GM21825 (cell line): Measurements from ENCODE around the gene VIPR2.
"Not testable (repeated sequence)": the region's sequence is repeated elsewhere in the genome, so short reads cannot be mapped to it uniquely, and the experiment has no call there.

Source experiments
- ATAC-seq: cut with Tn5 transposase; IDR thresholded peaks from one replicate; pipeline ENCODE4 v1.9.1; 2021; ENCODE audit warnings: mild to moderate bottlenecking, moderate library complexity; ENCODE audit not compliant: unreplicated experiment

The VIPR2 gene

DNA sequence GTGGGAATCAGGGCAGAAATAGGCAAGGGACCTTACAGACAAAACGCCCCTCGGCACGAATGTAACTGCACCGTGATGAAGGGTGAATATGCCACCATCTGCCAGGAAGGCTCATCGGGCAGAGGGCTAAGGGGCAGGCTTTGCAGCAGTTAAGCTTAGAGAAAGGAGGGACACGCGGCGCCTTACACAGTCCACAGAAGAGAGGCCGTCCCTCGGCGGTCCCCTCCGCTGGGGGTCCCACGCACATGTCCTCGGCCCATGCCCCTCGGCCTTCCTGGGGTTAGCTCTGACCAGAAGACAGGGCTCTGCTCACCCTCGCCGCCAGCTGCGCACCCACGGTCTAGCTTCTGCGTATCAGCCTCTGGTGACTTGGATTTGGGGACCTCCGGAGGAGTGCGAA is 147.2 kb downstream of the VIPR2 start:
- no peak for ATAC-seq

- no peak for ATAC-seq
Measured at GRCh38 chr7:158997110-158997453, 147.6 kb downstream of the VIPR2 start.

DNA sequence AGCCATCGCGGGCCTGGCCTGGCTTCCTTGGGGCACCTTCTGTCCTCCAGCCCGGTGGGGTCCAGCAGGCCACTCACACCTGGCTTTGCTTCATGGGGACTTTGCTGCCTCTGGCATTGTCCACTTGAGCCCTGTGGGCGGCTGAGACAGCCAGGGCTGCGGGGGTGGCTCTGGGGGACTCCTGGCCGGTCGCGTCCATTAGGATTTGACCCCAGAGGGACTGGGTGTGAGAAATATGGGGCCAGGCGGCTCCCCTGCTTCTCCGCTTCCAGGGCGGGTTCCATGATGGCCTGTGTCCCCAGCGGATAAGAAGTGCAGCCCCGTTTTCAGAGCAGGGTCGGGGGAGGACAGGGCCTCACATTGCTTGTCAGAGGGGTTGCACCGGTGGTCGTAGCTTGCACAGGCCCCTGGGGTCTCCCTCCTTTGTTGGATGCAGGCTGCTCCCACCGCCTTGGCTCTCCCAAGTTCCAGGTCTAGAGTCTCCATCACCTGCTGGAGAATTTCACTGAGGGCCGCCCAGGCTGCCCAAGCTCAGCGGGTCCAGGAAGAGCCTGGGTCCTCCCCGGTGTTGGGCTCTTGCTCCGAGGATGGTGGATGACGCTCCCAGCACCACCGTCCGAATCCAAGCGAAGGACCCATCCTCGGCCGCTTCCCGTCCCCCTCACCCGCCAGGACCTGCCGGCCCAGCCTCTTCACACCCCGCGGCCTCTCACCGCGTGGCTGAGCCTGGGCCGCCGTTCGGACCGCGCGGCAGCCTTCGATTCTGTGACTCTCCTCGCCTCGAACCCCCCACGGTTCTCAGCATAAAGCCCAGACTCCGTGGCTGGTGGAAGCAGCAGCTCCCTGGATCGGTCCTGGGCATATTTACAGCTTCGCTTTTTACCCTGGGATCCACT is 148.2 kb downstream of the VIPR2 start:
- no peak for ATAC-seq

DNA sequence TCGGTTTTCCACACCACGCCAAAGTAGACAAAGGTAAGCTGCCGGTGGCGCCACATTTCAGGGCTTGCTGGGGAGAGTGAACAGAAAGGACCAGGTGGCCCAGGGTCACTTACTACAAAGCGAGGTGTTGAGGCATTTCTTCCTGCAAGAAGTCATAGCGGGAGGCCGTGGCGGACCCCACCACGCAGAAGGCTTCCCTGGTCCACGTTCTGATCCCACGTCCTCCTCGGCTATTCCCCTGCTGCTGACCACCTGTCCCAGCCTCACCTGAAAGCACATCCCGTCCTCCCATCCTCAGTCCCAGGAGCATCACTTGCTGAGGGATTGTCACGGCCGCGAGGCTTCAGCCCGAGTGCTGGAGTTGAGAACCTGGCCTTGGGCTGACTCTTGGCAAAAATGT is 149.2 kb downstream of the VIPR2 start:
- no peak for ATAC-seq

DNA sequence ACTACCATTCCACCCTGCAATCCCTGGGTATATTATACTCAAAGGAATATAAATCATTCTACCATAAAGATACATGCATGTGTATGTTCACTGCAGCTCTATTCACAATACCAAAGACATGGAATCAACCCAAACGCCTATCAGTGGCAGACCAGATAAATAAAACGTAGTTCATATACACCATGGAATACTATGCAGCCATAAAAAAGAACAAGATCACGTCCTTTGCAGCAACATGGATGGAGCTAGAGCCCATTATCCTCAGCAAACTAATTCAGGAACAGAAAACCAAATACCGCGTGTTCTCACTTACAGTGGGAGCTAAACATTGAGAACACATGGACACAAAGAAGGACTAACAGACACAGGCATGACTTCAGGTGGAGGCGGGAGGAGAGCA is 150.0 kb downstream of the VIPR2 start:
- ATAC-seq, result no peak

GRCh38 chr7:158993591-158993990 is 151.1 kb downstream of the VIPR2 start:
- ATAC-seq, result no peak

DNA sequence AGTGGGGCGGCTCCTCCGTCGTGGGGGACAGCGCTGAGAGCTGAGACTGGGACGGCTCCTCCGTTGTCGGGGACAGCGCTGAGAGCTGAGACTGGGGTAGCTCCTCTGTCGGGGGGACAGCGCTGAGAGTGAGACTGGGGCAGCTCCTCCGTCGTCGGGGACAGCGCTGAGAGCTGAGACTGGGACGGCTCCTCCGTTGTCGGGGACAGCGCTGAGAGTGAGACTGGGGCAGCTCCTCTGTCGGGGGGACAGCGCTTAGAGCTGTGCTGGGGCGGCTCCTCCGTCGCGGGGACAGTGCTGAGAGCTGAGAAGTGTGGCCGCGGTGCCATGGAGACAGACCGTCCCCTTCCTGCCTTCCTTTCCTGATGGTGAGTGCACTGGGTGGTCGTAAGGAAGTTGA is 151.9 kb downstream of the VIPR2 start:
- ATAC-seq, result no peak

DNA sequence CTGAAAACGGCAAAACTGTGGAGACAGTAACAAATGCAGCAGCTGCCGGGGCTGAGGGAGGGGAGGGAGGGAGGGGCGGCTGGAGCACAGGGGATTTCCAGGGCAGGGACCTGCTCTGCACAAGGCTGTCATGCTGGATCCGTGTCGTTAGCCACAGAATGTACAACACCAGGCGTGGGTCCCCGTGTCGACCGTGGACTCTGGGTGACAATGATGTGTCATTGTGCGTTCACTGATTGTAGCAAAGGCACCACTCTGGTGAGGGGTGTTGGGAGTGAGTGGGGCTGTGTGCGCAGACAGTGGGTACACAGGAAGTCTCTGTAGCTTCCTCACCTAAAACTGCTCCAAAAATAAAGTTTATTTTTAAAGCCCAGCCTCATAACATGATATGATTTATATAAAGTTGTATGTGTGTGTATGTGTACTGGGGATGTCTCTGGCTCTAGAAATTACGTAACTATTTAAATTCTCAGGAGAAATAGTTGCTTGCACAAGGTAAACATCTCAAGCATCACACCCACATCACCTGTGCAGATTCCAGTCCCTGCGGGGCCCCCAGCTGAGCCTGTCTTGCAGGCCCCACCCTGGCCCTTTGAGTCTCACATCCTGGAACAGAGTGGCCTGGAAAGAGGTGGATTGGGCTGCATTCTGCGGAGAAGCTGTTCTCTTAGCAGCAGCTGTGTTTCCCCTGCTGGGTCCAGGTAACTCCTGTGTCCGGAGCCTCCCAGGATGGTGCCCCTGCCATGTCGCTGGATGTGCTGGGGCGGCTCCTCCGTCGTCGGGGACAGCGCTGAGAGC is 152.6 kb downstream of the VIPR2 start:
- no peak for ATAC-seq

- no peak for ATAC-seq
Measured at GRCh38 chr7:158988996-158989395, 155.7 kb downstream of the VIPR2 start.

GRCh38 chr7:158988302-158988862 is 156.3 kb downstream of the VIPR2 start:
- ATAC-seq, result no peak

GRCh38 chr7:158987691-158988090 is 157.0 kb downstream of the VIPR2 start:
- no peak for ATAC-seq

GRCh38 chr7:158985583-158985982 is 159.1 kb downstream of the VIPR2 start:
- no peak for ATAC-seq

DNA sequence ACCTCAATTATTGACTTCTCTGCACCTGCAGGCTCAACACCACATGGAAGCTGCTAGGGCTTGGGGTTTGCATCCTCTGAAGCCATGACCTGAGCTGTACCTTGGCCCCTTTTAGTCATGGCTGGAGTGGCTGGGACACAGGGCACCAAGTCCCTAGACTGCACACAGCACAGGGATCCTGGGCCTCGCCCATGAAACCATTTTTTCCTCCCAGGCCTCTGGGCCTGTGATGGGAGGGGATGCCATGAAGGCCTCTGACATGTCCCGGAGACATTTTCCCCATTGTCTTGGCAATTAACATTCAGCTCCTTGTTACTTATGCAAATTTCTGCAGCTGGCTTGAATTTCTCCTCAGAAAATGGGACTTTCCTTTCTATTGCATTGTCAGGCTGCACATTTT is 160.7 kb downstream of the VIPR2 start:
- ATAC-seq, result not testable (repeated sequence)

- not testable (repeated sequence) for ATAC-seq
Measured at GRCh38 chr7:158982080-158982479, 162.6 kb downstream of the VIPR2 start.

DNA sequence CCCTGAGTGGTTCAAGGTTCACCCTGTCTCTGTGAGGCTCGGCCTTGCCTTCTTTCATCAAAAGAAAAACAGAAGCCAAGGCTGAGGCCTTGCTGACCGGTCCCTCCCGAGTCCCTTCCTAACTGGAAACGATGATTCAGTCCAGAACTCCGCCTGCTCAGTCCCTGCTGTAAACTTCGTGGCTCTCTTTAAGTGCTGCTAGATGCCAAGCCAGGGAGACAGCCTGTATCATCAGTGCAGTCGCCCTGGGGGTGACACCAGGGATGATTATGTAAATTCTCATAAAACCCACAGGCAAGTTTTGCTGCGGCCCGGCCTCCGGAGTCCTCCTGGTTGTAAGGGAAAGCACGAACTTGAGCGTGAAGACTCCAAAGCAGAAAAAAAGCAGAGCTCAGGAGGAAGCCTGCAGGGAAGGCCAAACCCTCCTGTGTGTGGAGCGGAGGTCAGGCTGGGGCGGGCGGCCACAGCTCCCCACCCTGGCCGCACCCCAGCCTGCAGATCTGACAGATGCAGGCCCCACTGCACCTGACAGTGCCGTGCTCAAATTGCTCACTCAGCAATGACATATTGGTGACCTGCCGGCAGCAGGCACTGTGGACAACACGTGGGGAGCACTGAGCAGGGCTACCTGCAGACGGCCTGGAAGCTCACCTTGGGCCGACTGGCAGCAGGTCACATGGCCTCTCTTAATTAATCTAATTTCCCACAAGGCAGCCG is 164.9 kb downstream of the VIPR2 start:
- no peak for ATAC-seq

- no peak for ATAC-seq
Measured at GRCh38 chr7:158979023-158979529, 165.6 kb downstream of the VIPR2 start.
